COLO668 (cell line): ENCODE measurements around the gene ARHGEF28.

Experiments used
- DNase-seq: peaks from one replicate; lab custom pipeline; 2025; ENCODE audit not compliant: unreplicated experiment; lab: John Stamatoyannopoulos, UW

ARHGEF28 gene

GRCh38 chr5:73619606-73620333 is 6.2 kb upstream of the ARHGEF28 start:
- no peak for DNase-seq

DNA sequence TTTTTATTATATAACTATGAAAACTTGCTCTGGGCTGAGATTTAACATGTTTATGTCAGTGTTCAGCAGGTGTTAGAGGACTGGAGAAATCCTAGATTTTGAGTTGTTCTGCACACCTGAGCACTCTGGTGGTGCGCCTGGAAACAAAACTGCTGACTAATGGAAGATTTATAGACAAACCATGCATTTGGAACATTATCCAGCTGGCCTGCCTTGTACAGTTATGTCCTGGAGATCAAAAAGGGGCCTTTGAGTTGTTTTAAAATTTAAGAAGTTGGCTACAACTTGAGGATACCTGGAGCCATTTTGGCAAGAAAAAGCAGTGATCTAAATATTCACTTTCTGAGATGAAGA is 5.7 kb upstream of the ARHGEF28 start:
- DNase-seq: no peak

- DNase-seq: no peak
These were observed 2.9 kb upstream of the ARHGEF28 start for GRCh38 chr5:73623060-73623459.

DNA sequence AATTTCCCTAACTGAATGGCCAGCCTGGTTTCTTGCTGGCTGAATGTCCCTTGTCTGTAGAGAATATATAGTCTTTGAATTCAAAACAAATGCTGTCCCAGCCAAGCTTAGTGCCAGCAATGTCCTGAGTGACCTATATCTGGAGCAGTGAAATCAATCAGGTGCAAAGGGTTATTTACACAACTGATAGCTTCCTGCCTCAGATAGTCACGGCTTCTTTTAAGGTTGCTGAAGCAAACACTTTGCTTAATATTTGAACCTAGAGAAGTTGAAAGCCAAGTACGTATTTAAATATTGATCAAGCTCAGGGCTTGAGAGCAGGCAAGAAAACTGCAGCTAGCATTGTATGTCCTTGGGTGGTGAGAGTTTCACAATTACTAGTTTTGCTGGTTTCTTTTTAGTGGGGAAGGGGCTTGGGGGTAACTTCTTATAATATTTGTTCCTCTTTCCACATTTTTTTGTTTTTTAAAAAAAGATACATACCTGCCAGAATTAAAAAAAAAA is 2.0 kb upstream of the ARHGEF28 start:
- no peak for DNase-seq

- no peak for DNase-seq
These were observed 1.1 kb upstream of the ARHGEF28 start for GRCh38 chr5:73624888-73625287.

- DNase-seq: no peak
These were observed 538 bp upstream of the ARHGEF28 start for GRCh38 chr5:73625372-73625943.

- DNase-seq: no peak
These were observed 868 bp downstream of the ARHGEF28 start for GRCh38 chr5:73626814-73627313.

DNA sequence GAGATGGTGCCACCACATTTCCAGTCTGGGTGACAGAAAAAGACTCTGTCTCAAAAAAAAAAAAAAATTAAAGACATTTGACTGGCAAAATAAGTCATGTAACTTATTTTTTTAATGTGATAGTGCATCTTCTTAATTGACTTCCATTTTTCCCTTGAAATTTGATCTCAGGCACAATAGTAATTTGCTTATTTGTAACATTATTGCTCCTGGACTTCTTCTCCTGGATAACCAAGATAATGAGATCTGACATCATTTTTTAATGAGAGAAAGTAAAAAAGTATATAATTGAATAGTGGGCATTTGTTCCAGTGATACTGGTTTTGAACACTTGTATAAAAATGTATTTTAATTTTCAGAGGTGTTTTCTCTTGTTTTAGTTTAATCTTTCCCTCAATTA is 3.5 kb downstream of the ARHGEF28 start:
- no peak for DNase-seq

DNA sequence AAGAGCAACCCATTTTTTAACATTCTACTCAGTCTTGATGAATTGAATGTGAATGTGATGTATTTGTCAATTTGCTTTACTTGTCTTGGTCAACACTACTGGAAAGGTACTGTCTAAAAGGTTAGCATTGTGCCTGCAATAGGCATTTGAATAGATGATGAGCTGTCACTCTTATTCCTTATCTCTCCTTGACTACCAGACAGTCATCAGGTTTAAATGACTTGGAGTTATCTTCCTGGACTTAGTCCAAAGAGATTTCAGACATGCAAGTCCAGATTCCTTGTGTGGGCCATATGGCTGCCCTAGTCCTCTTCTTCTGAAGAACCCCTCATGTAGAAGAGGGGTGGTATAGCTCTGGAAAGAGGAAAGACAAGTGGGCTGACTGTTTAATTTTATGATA is 4.8 kb downstream of the ARHGEF28 start:
- DNase-seq: no peak

DNA sequence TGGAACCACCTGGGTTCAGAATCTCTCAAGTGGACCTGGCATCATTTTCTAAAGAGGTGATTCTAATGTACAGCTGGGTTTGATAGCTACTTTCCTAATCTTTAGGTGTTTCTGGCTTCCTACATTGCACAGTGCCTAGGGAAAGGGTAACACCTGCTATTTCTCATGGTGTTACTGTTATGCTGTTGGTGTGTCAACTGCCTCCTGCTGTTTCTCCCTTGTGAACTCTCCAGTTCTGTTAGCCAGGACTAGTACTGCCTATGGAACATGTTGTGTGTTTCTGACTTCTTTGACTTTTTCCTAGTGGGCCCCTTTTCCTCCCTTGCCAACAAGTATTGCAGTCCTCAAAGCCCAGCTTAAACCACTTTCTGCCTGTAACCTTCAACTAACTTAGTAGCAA is 5.5 kb downstream of the ARHGEF28 start:
- no peak for DNase-seq

- no peak for DNase-seq
These were observed 7.1 kb downstream of the ARHGEF28 start for GRCh38 chr5:73633060-73633459.

GRCh38 chr5:73636408-73636807 is 10.4 kb downstream of the ARHGEF28 start:
- DNase-seq: no peak

DNA sequence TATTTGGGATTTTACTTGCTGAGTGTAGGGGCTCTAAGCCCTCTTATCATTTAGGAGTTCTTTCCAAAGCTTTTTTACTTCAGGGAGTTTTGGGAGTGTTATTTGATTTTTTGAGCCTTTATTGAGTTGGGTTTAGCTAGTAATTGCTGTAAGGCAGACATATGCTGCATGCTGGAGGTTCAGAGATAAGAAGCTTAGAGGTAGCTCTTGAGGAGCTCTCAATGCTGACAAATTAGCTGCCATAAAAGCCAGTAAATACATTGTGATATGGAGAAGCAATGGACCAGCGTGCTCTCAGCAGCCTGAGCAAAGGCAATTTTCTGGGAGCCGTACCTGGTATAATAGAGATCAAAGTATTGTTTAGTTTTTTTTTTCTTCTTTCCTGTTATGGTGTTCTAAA is 11.6 kb downstream of the ARHGEF28 start:
- no peak for DNase-seq

- DNase-seq: no peak
These were observed 12.5 kb downstream of the ARHGEF28 start for GRCh38 chr5:73638344-73639095.

DNA sequence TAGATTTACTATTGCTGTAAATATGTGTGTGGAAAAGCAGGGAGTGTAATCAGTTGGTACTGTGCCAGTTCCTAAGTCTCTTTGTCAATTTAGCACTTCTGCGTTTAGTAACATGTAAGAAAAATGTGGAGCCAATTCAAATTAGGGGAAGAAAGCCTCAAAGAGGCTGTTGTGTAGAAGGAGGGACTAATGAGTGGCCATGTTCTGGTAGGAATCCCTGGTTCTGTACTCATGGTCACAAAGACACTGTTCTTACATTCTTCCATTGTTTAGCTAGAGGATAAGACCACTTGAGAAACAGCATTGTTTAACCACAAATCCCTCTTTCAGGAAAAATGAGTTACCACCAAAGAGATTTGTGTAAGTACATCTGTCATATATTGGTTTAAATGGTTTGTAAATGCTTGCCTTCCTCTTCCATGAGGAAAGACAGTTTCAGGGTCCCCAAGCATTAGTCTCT is 14.9 kb downstream of the ARHGEF28 start:
- no peak for DNase-seq

- DNase-seq: no peak
These were observed 15.8 kb downstream of the ARHGEF28 start for GRCh38 chr5:73641811-73642210.

- DNase-seq: no peak
These were observed 16.3 kb downstream of the ARHGEF28 start for GRCh38 chr5:73642344-73642743.

GRCh38 chr5:73644385-73644963 is 18.5 kb downstream of the ARHGEF28 start:
- DNase-seq: no peak

- DNase-seq: no peak
These were observed 21.7 kb downstream of the ARHGEF28 start for GRCh38 chr5:73647721-73648120.

DNA sequence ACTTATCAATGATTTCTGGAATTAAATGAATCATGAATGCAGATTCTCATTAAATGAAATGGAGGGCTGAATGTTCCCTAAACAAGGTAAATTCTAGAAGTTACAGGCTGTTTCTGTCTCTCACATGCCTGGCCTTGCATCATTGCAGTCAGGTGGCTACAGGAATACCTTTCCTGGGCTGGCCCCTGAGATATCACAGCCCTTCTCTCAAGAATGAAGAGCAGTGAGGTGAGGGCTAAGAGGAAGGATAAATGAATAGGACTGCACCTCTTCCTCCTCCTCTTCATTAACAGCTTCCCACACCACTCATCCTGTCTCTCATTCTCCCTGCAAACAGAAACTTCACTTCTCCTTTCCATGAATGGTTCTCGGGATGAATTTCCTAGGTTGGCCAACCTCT is 22.5 kb downstream of the ARHGEF28 start:
- DNase-seq: no peak

DNA sequence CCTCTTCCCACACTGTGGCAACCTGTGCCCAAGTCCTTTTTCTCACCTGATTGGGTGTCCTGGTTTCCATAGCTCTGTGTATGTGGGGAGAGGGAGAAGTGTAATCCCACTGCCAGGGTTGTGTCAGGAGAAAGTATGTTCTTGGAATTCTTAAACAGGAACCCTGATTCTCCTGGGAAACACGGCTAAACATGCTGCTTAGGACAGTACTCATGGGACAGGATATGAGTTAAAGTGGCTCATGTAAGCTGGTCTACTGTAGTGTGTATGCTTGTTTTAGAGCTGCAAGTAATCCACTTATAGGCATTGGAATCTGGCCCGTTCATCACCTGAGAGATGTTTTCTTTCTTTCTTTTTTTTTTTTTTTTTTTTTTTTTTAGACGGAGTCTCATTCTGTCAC is 23.9 kb downstream of the ARHGEF28 start:
- no peak for DNase-seq

- no peak for DNase-seq
These were observed 26.4 kb downstream of the ARHGEF28 start for GRCh38 chr5:73652391-73652790.
